ENCODE measurements around the gene SNAP29. TPM values are rescaled to one million over a fixed set of nuclear protein-coding genes. Genes with fewer than 3 reads are reported as not detected.

The SNAP29 gene
- total RNA-seq, 1 experiment from 2014 or later, result 17.8 TPM

- POLR2A ChIA-PET (ENCODE audit: unreplicated experiment), result interaction anchor here (0.6 kb wide), 1 partner anchor 164 kb away, joined by 12 read pairs; no protein-coding TSS in a partner anchor
- CTCF ChIA-PET, result no interaction called here
- peaks cover 19% of the 10 kb centered on the region; the same call in 1 of the 2 replicates for H3K79me2 ChIP-seq (ENCODE audit: low read depth)
- no TSS peak for BruUV-seq (replicated peaks)
- H3K27me3 ChIP-seq (ENCODE audit: insufficient read depth, low read depth), result no peaks in the 10 kb centered on the region
- no peaks in the 10 kb centered on the region for H3K9me2 ChIP-seq (ENCODE audit: insufficient read depth)
- no peaks in the 10 kb centered on the region for H3K9me3 ChIP-seq (ENCODE audit: insufficient read depth, low read depth)
- H2AFZ ChIP-seq, result no peak overlapping the region
- no peak overlapping the region for H3K27ac ChIP-seq
- H3F3A ChIP-seq (ENCODE audit: insufficient read depth, low read depth), result peaks cover 5% of the 10 kb centered on the region; the same call in 1 of the 2 replicates
- H3K4me1 ChIP-seq (replicated peaks; ENCODE audit: insufficient read depth), result peaks cover 21% of the 10 kb centered on the region
- no peak overlapping the region for H3K4me3 ChIP-seq
- H3K4me2 ChIP-seq, result no peak overlapping the region
- intact Hi-C loops (cut with micrococcal nuclease; ENCODE audit: unreplicated experiment), result no loop called here
- no peak for DNase-seq
- H4K20me1 ChIP-seq (ENCODE audit: insufficient read depth), result no peaks in the 10 kb centered on the region
- TF ChIP-seq EZH2 (IDR thresholded peaks at IDR 0.05; ENCODE audit: low read depth), result no peak
- TF ChIP-seq, protein P1, sequence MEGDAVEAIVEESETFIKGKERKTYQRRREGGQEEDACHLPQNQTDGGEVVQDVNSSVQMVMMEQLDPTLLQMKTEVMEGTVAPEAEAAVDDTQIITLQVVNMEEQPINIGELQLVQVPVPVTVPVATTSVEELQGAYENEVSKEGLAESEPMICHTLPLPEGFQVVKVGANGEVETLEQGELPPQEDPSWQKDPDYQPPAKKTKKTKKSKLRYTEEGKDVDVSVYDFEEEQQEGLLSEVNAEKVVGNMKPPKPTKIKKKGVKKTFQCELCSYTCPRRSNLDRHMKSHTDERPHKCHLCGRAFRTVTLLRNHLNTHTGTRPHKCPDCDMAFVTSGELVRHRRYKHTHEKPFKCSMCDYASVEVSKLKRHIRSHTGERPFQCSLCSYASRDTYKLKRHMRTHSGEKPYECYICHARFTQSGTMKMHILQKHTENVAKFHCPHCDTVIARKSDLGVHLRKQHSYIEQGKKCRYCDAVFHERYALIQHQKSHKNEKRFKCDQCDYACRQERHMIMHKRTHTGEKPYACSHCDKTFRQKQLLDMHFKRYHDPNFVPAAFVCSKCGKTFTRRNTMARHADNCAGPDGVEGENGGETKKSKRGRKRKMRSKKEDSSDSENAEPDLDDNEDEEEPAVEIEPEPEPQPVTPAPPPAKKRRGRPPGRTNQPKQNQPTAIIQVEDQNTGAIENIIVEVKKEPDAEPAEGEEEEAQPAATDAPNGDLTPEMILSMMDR (conservative IDR thresholded peaks at IDR 0.05), result no peak
- no peaks in the 10 kb centered on the region for H3K36me3 ChIP-seq (ENCODE audit: low read depth)
These were observed 18.8 kb upstream of the SNAP29 start for GRCh38 chr22:20839837-20840645.

GRCh38 chr22:20840646-20841371 is 18.0 kb upstream of the SNAP29 start:
- intact Hi-C loops (cut with micrococcal nuclease; ENCODE audit: unreplicated experiment), result no loop called here
- no peaks in the 10 kb centered on the region for H3K36me3 ChIP-seq (ENCODE audit: low read depth)
- peaks cover 23% of the 10 kb centered on the region for H3K79me2 ChIP-seq (ENCODE audit: low read depth)

GRCh38 chr22:20843501-20843900 is 15.3 kb upstream of the SNAP29 start:
- Histone ChIP-seq H3K4me2 (peak overlapping the region; percentile 60), H3F3A (ENCODE audit: insufficient read depth, low read depth) (peaks cover 5% of the 10 kb centered on the region; the same call in 1 of the 2 replicates), H2AFZ (no peak overlapping the region), H3K4me3 (no peak overlapping the region), H3K79me2 (ENCODE audit: low read depth) (peaks cover 37% of the 10 kb centered on the region), H3K9me3 (ENCODE audit: insufficient read depth, low read depth) (no peaks in the 10 kb centered on the region), H3K9me2 (ENCODE audit: insufficient read depth) (no peaks in the 10 kb centered on the region), H4K20me1 (ENCODE audit: insufficient read depth) (no peaks in the 10 kb centered on the region), H3K36me3 (ENCODE audit: low read depth) (no peaks in the 10 kb centered on the region), H3K4me1 (replicated peaks; ENCODE audit: insufficient read depth) (peaks cover 28% of the 10 kb centered on the region), H3K27me3 (ENCODE audit: insufficient read depth, low read depth) (no peaks in the 10 kb centered on the region), H3K27ac (no peak overlapping the region)
- intact Hi-C loops (cut with micrococcal nuclease; ENCODE audit: unreplicated experiment), result no loop called here
- DNase-seq, result peak in 1 of 2 experiments; percentile 74
- ChIA-PET CTCF (no interaction called here), POLR2A (ENCODE audit: unreplicated experiment) (no interaction called here)
- BruUV-seq (replicated peaks), result no TSS peak
- TF ChIP-seq, protein P1 (conservative IDR thresholded peaks at IDR 0.05), result no peak
- no peak for TF ChIP-seq EZH2 (IDR thresholded peaks at IDR 0.05; ENCODE audit: low read depth)

More at GRCh38 chr22:20840646-20841371, 18.0 kb upstream of the SNAP29 start:
- Histone ChIP-seq H2AFZ (no peak overlapping the region), H3K9me3 (ENCODE audit: insufficient read depth, low read depth) (no peaks in the 10 kb centered on the region), H3F3A (ENCODE audit: insufficient read depth, low read depth) (peaks cover 5% of the 10 kb centered on the region; the same call in 1 of the 2 replicates), H3K9me2 (ENCODE audit: insufficient read depth) (no peaks in the 10 kb centered on the region), H3K27me3 (ENCODE audit: insufficient read depth, low read depth) (no peaks in the 10 kb centered on the region), H3K4me3 (no peak overlapping the region), H3K27ac (no peak overlapping the region), H4K20me1 (ENCODE audit: insufficient read depth) (no peaks in the 10 kb centered on the region), H3K4me2 (no peak overlapping the region), H3K4me1 (replicated peaks; ENCODE audit: insufficient read depth) (peaks cover 28% of the 10 kb centered on the region)
- TF ChIP-seq EZH2 (IDR thresholded peaks at IDR 0.05; ENCODE audit: low read depth), result no peak
- TF ChIP-seq, protein P1 (conservative IDR thresholded peaks at IDR 0.05), result no peak
- BruUV-seq (replicated peaks), result no TSS peak
- no peak for DNase-seq
- CTCF ChIA-PET, result no interaction called here
- POLR2A ChIA-PET (ENCODE audit: unreplicated experiment), result no interaction called here

Data from PC-9 (cell line).